NCI-H1694 treated with DMSO at 0.1 percent for 48 hours (cell line): Measurements from ENCODE around the gene KAT8.
A peak's percentile ranks its signal among the peaks of the same experiment; 100 is the strongest.
"Not testable (repeated sequence)": the region's sequence is repeated elsewhere in the genome, so short reads cannot be mapped to it uniquely, and the experiment has no call there.

Experiments
- DNase-seq: peaks from one replicate; lab custom pipeline; 2025; lab: John Stamatoyannopoulos, UW

KAT8 gene

GRCh38 chr16:31083981-31084380 lies 33.5 kb upstream of the KAT8 start:
- no peak for DNase-seq

GRCh38 chr16:31084584-31085302 lies 32.7 kb upstream of the KAT8 start:
- no peak for DNase-seq

GRCh38 chr16:31085411-31085810 lies 32.1 kb upstream of the KAT8 start:
- DNase-seq = no peak

- DNase-seq = no peak
These were observed 31.4 kb upstream of the KAT8 start for GRCh38 chr16:31085873-31086628.

- DNase-seq = no peak
These were observed 30.9 kb upstream of the KAT8 start for GRCh38 chr16:31086629-31086906.

GRCh38 chr16:31087481-31087880 lies 30.0 kb upstream of the KAT8 start:
- no peak for DNase-seq

GRCh38 chr16:31087971-31088370 lies 29.5 kb upstream of the KAT8 start:
- DNase-seq = no peak

- DNase-seq = no peak
These were observed 28.8 kb upstream of the KAT8 start, which contains the start of gene PRSS53 for GRCh38 chr16:31088459-31089183. PRSS53 (minus strand) TSS chr16:31088943; CDS start chr16:31088809, 134 bp downstream.

GRCh38 chr16:31089199-31089598 lies 28.3 kb upstream of the KAT8 start:
- DNase-seq = no peak

GRCh38 chr16:31090540-31090939 lies 26.9 kb upstream of the KAT8 start:
- no peak for DNase-seq

GRCh38 chr16:31092330-31092729 lies 25.1 kb upstream of the KAT8 start:
- no peak for DNase-seq

GRCh38 chr16:31093132-31093703 lies 24.2 kb upstream of the KAT8 start:
- DNase-seq = no peak

GRCh38 chr16:31094088-31094423 lies 23.4 kb upstream of the KAT8 start:
- no peak for DNase-seq

GRCh38 chr16:31094424-31095120 lies 22.9 kb upstream of the KAT8 start, which contains the start of gene VKORC1:
VKORC1 (minus strand) TSS chr16:31094797; CDS start chr16:31094729, 68 bp downstream.
- peak; percentile 88 for DNase-seq

GRCh38 chr16:31099860-31100638 lies 17.4 kb upstream of the KAT8 start:
- no peak for DNase-seq

GRCh38 chr16:31100876-31101641 lies 16.4 kb upstream of the KAT8 start:
- not testable (repeated sequence) for DNase-seq

- DNase-seq = peak; percentile 36
These were observed 11.7 kb upstream of the KAT8 start for GRCh38 chr16:31105677-31106213.

GRCh38 chr16:31106509-31107464 lies 10.7 kb upstream of the KAT8 start:
- no peak for DNase-seq

GRCh38 chr16:31107465-31107867 lies 10.0 kb upstream of the KAT8 start:
- no peak for DNase-seq
